GM23338 (cell line): ENCODE results near the gene TREM1. TPM values are rescaled to one million over a fixed set of nuclear protein-coding genes. Genes with fewer than 3 reads are reported as not detected.

Source experiments
- ATAC-seq: fragments of 200-7000 bp; cut with Tn5 transposase; 3 replicates; pipeline ENCODE4 v1.9.1; 2020
- DNase-seq: peaks from one replicate; pipeline ENCODE4 v3.0.0-alpha.2; 2015; ENCODE audit warnings: low spot score
- H2AFZ ChIP-seq: fragments of 200-600 bp; sonication (generic); 2 replicates; pipeline ENCODE4 v1.8.0; 2016; ENCODE audit warnings: antibody characterized with exemption, mild to moderate bottlenecking, moderate library complexity
- H3F3A ChIP-seq: fragments of 200-600 bp; sonication (generic); replicated peaks from 2 replicates; pipeline ENCODE4 v1.8.0; 2017; ENCODE audit warnings: antibody characterized with exemption, mixed run types, low read depth
- H3K27ac ChIP-seq: fragments of 200-600 bp; sonication (generic); 2 replicates; pipeline ENCODE4 v1.6.1; 2016; ENCODE audit warnings: low read depth
- H3K27me3 ChIP-seq: fragments of 200-600 bp; sonication (generic); 2 replicates; pipeline ENCODE4 v1.8.0; 2016; ENCODE audit warnings: mild to moderate bottlenecking, mixed run types, moderate library complexity; ENCODE audit not compliant: insufficient read depth
- H3K36me3 ChIP-seq: fragments of 200-600 bp; sonication (generic); 2 replicates; pipeline ENCODE4 v1.8.0; 2016; ENCODE audit warnings: mild to moderate bottlenecking; ENCODE audit not compliant: insufficient read depth
- H3K4me1 ChIP-seq: fragments of 200-600 bp; sonication (generic); 2 replicates; pipeline ENCODE4 v1.8.0; 2016; ENCODE audit warnings: mild to moderate bottlenecking, moderate library complexity; ENCODE audit not compliant: insufficient read depth
- H3K4me2 ChIP-seq: fragments of 200-600 bp; sonication (generic); 2 replicates; pipeline ENCODE4 v1.7.1; 2017; ENCODE audit warnings: mixed run types
- H3K4me3 ChIP-seq: fragments of 200-600 bp; sonication (generic); 2 replicates; pipeline ENCODE4 v1.6.1; 2016; ENCODE audit warnings: mixed run types
- H3K79me2 ChIP-seq: fragments of 200-600 bp; sonication (generic); replicated peaks from 2 replicates; pipeline ENCODE4 v1.8.0; 2017; ENCODE audit warnings: mild to moderate bottlenecking; ENCODE audit not compliant: insufficient read depth
- H3K9me2 ChIP-seq: fragments of 200-600 bp; sonication (generic); 2 replicates; pipeline ENCODE4 v1.8.0; 2017; ENCODE audit not compliant: insufficient read depth
- H4K20me1 ChIP-seq: fragments of 200-600 bp; sonication (generic); replicated peaks from 2 replicates; pipeline ENCODE4 v1.8.0; 2017; ENCODE audit warnings: mild to moderate bottlenecking; ENCODE audit not compliant: insufficient read depth
- H3K27ac Mint-ChIP-seq: 2 replicates; pipeline ENCODE4 v1.8.0; 2020; ENCODE audit warnings: inconsistent platforms, mild to moderate bottlenecking, moderate library complexity, mixed read lengths
- H3K27me3 Mint-ChIP-seq: 3 replicates; pipeline ENCODE4 v1.8.0; 2022; ENCODE audit warnings: low read depth, mild to moderate bottlenecking, moderate library complexity, mixed read lengths, inconsistent platforms; ENCODE audit not compliant: insufficient read depth, poor library complexity
- H3K36me3 Mint-ChIP-seq: 3 replicates; pipeline ENCODE4 v1.8.0; 2021; ENCODE audit warnings: low read depth, mild to moderate bottlenecking, inconsistent platforms, moderate library complexity, mixed read lengths
- H3K4me1 Mint-ChIP-seq: 3 replicates; pipeline ENCODE4 v1.8.0; 2020; ENCODE audit warnings: mild to moderate bottlenecking, inconsistent platforms, mixed read lengths
- H3K4me3 Mint-ChIP-seq: 3 replicates; pipeline ENCODE4 v1.8.0; 2021; ENCODE audit warnings: moderate library complexity, mild to moderate bottlenecking, inconsistent platforms, mixed read lengths
- H3K9me3 Mint-ChIP-seq: 3 replicates; pipeline ENCODE4 v1.8.0; 2020; ENCODE audit warnings: moderate library complexity, mild to moderate bottlenecking, inconsistent platforms, mixed read lengths
- CREB1 ChIP-seq: fragments of 250-450 bp; sonication (Bioruptor Pico); IDR thresholded peaks from 2 replicates; pipeline ENCODE4 v1.5.0; 2020; ENCODE audit warnings: low read depth, mild to moderate bottlenecking, moderate library complexity
- EZH2 ChIP-seq: fragments of 200-600 bp; sonication (generic); IDR thresholded peaks from one replicate; pipeline ENCODE4 v1.8.0; 2017; ENCODE audit warnings: antibody characterized with exemption, mild to moderate bottlenecking, low read depth; ENCODE audit not compliant: unreplicated experiment
- EZH2phosphoT487 ChIP-seq: fragments of 200-600 bp; sonication (generic); IDR thresholded peaks from one replicate; pipeline ENCODE4 v1.8.1; 2018; ENCODE audit warnings: antibody characterized with exemption; ENCODE audit not compliant: unreplicated experiment
- JUNB ChIP-seq: IDR thresholded peaks from one replicate; pipeline ENCODE4 v1.6.1; 2016; ENCODE audit warnings: antibody characterized with exemption; ENCODE audit not compliant: unreplicated experiment
- NANOG ChIP-seq: IDR thresholded peaks from 2 replicates; pipeline ENCODE4 v1.6.1; 2016; ENCODE audit warnings: antibody characterized with exemption, borderline replicate concordance
- POLR2AphosphoS5 ChIP-seq: IDR thresholded peaks from 2 replicates; pipeline ENCODE4 v1.6.1; 2016; ENCODE audit warnings: antibody characterized with exemption, low read depth
- STAT1 ChIP-seq: IDR thresholded peaks from one replicate; pipeline ENCODE4 v1.6.1; 2016; ENCODE audit warnings: antibody characterized with exemption; ENCODE audit not compliant: unreplicated experiment
- ZNF114 ChIP-seq: fragments of 250-450 bp; sonication (Bioruptor Pico); IDR thresholded peaks from 2 replicates; pipeline ENCODE4 v1.5.0; 2020; ENCODE audit warnings: mild to moderate bottlenecking, moderate library complexity
- ZNF331 ChIP-seq: fragments of 250-450 bp; sonication (Bioruptor Pico); IDR thresholded peaks from 2 replicates; pipeline ENCODE4 v1.5.0; 2020; ENCODE audit warnings: low read depth, mild to moderate bottlenecking, moderate library complexity
- polyA plus RNA-seq: library from polyadenylated mRNA; unstranded; fragments of >200 nt; fragmentation: Nextera tagmentation; extraction: Ambion mirVana; gene quantifications from 2 replicates; pipeline ENCODE4 v1.2.1, GENCODE V29; 2016
- total RNA-seq: library from RNA; depleted of rRNA; stranded (reverse); fragments of >200 nt; shearing (Covaris generic); gene quantifications from 2 replicates; pipeline ENCODE4 v1.2.3, GENCODE V29; 2014
- TF ChIP-seq, protein P1 (sequence below): IDR thresholded peaks from one replicate; pipeline ENCODE4 v1.6.1; 2018; ENCODE audit warnings: antibody characterized with exemption; ENCODE audit not compliant: unreplicated experiment
- TF ChIP-seq, protein P2 (sequence below): IDR thresholded peaks from 2 replicates; pipeline ENCODE4 v1.6.1; 2016; ENCODE audit warnings: antibody characterized with exemption
- TF ChIP-seq, protein P3 (sequence below): fragments of 250-450 bp; sonication (Bioruptor Pico); IDR thresholded peaks from 2 replicates; pipeline ENCODE4 v1.5.0; 2020; ENCODE audit warnings: mild to moderate bottlenecking, moderate library complexity

The TREM1 gene
- total and polyA plus RNA-seq, 2 experiments from 2014 or later = not detected

DNA sequence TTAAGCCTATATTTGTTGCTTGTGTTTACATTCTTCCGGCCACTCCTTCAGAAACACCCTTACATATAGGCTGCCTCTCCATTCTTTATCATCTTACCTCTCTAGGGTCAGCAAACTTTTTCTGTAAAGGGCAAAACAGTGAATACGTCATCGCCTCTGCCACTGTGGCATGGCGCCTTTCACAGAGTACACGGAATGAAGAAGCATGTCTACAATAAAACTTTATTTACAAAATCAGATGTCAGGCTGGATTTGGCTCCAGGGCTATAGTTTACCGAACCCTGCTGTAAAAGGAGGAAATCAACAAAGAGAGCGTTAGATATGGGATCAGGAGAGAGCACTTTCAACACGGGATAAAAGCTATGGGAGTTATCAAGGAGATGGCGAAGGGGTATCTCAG, 39.6 kb upstream of the TREM1 start:
- no peak for DNase-seq
- peaks cover under 1% of the 10 kb centered on the region for H3K27me3 Mint-ChIP-seq

More for the DNA sequence above, 39.6 kb upstream of the TREM1 start:
- Histone ChIP-seq H3K27ac (no peak overlapping the region), H4K20me1 (no peaks in the 10 kb centered on the region), H2AFZ (peak overlapping the region; percentile 79), H3K4me1 (no peaks in the 10 kb centered on the region), H3K27me3 (no peaks in the 10 kb centered on the region), H3F3A (no peaks in the 10 kb centered on the region), H3K9me2 (no peaks in the 10 kb centered on the region), H3K4me2 (no peak overlapping the region), H3K79me2 (no peaks in the 10 kb centered on the region), H3K36me3 (no peaks in the 10 kb centered on the region), H3K4me3 (no peak overlapping the region)
- TF ChIP-seq ZNF114 = no peak
- TF ChIP-seq STAT1 = no peak
- TF ChIP-seq POLR2AphosphoS5 = no peak
- no peak for TF ChIP-seq JUNB
- TF ChIP-seq CREB1 (CRISPR knock-in tag) = no peak
- TF ChIP-seq, protein P1, sequence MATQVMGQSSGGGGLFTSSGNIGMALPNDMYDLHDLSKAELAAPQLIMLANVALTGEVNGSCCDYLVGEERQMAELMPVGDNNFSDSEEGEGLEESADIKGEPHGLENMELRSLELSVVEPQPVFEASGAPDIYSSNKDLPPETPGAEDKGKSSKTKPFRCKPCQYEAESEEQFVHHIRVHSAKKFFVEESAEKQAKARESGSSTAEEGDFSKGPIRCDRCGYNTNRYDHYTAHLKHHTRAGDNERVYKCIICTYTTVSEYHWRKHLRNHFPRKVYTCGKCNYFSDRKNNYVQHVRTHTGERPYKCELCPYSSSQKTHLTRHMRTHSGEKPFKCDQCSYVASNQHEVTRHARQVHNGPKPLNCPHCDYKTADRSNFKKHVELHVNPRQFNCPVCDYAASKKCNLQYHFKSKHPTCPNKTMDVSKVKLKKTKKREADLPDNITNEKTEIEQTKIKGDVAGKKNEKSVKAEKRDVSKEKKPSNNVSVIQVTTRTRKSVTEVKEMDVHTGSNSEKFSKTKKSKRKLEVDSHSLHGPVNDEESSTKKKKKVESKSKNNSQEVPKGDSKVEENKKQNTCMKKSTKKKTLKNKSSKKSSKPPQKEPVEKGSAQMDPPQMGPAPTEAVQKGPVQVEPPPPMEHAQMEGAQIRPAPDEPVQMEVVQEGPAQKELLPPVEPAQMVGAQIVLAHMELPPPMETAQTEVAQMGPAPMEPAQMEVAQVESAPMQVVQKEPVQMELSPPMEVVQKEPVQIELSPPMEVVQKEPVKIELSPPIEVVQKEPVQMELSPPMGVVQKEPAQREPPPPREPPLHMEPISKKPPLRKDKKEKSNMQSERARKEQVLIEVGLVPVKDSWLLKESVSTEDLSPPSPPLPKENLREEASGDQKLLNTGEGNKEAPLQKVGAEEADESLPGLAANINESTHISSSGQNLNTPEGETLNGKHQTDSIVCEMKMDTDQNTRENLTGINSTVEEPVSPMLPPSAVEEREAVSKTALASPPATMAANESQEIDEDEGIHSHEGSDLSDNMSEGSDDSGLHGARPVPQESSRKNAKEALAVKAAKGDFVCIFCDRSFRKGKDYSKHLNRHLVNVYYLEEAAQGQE = no peak
- no peak for TF ChIP-seq NANOG
- TF ChIP-seq, protein P2, sequence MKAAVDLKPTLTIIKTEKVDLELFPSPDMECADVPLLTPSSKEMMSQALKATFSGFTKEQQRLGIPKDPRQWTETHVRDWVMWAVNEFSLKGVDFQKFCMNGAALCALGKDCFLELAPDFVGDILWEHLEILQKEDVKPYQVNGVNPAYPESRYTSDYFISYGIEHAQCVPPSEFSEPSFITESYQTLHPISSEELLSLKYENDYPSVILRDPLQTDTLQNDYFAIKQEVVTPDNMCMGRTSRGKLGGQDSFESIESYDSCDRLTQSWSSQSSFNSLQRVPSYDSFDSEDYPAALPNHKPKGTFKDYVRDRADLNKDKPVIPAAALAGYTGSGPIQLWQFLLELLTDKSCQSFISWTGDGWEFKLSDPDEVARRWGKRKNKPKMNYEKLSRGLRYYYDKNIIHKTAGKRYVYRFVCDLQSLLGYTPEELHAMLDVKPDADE = no peak
- TF ChIP-seq ZNF331 = no peak
- TF ChIP-seq EZH2phosphoT487 = no peak
- TF ChIP-seq, protein P3, sequence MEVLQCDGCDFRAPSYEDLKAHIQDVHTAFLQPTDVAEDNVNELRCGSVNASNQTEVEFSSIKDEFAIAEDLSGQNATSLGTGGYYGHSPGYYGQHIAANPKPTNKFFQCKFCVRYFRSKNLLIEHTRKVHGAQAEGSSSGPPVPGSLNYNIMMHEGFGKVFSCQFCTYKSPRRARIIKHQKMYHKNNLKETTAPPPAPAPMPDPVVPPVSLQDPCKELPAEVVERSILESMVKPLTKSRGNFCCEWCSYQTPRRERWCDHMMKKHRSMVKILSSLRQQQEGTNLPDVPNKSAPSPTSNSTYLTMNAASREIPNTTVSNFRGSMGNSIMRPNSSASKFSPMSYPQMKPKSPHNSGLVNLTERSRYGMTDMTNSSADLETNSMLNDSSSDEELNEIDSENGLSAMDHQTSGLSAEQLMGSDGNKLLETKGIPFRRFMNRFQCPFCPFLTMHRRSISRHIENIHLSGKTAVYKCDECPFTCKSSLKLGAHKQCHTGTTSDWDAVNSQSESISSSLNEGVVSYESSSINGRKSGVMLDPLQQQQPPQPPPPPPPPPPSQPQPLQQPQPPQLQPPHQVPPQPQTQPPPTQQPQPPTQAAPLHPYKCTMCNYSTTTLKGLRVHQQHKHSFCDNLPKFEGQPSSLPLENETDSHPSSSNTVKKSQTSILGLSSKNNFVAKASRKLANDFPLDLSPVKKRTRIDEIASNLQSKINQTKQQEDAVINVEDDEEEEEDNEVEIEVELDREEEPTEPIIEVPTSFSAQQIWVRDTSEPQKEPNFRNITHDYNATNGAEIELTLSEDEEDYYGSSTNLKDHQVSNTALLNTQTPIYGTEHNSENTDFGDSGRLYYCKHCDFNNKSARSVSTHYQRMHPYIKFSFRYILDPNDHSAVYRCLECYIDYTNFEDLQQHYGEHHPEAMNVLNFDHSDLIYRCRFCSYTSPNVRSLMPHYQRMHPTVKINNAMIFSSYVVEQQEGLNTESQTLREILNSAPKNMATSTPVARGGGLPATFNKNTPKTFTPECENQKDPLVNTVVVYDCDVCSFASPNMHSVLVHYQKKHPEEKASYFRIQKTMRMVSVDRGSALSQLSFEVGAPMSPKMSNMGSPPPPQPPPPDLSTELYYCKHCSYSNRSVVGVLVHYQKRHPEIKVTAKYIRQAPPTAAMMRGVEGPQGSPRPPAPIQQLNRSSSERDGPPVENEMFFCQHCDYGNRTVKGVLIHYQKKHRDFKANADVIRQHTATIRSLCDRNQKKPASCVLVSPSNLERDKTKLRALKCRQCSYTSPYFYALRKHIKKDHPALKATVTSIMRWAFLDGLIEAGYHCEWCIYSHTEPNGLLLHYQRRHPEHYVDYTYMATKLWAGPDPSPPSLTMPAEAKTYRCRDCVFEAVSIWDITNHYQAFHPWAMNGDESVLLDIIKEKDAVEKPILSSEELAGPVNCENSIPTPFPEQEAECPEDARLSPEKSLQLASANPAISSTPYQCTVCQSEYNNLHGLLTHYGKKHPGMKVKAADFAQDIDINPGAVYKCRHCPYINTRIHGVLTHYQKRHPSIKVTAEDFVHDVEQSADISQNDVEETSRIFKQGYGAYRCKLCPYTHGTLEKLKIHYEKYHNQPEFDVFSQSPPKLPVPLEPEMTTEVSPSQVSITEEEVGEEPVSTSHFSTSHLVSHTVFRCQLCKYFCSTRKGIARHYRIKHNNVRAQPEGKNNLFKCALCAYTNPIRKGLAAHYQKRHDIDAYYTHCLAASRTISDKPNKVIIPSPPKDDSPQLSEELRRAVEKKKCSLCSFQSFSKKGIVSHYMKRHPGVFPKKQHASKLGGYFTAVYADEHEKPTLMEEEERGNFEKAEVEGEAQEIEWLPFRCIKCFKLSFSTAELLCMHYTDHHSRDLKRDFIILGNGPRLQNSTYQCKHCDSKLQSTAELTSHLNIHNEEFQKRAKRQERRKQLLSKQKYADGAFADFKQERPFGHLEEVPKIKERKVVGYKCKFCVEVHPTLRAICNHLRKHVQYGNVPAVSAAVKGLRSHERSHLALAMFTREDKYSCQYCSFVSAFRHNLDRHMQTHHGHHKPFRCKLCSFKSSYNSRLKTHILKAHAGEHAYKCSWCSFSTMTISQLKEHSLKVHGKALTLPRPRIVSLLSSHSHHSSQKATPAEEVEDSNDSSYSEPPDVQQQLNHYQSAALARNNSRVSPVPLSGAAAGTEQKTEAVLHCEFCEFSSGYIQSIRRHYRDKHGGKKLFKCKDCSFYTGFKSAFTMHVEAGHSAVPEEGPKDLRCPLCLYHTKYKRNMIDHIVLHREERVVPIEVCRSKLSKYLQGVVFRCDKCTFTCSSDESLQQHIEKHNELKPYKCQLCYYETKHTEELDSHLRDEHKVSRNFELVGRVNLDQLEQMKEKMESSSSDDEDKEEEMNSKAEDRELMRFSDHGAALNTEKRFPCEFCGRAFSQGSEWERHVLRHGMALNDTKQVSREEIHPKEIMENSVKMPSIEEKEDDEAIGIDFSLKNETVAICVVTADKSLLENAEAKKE = no peak
- TF ChIP-seq EZH2 = no peak
- H3K9me3 Mint-ChIP-seq = no peaks in the 10 kb centered on the region
- no peak overlapping the region for H3K4me3 Mint-ChIP-seq
- no peaks in the 10 kb centered on the region for H3K36me3 Mint-ChIP-seq
- no peak for ATAC-seq
- H3K4me1 Mint-ChIP-seq = peaks cover 9% of the 10 kb centered on the region; the same call in 2 of the 3 replicates
- no peak overlapping the region for H3K27ac Mint-ChIP-seq
